SK-MEL-5 (cell line): ENCODE measurements around the gene LAMC1. TPM values are rescaled to one million over a fixed set of nuclear protein-coding genes. Genes with fewer than 3 reads are reported as not detected.

ENCODE experiments used
- DNase-seq: peaks from one replicate; pipeline ENCODE4 v3.0.0-alpha.2; 2016; ENCODE audit warnings: low read depth, low spot score
- in situ Hi-C: cut with HindIII; loops from 2 replicates; pipeline ENCODE4 v1.10.0; 2016; ENCODE audit warnings: low sequenced_read_pairs, high pct_unique_total_duplicates, low pct_unique_long_range_greater_than_20kb
- total RNA-seq: library from RNA; depleted of rRNA; stranded (reverse); fragments of >200 nt; shearing (Covaris generic); gene quantifications from 2 replicates; pipeline ENCODE4 v1.2.3, GENCODE V29; 2014

Gene LAMC1
- total RNA-seq, 1 experiment from 2014 or later = 114 TPM

DNA sequence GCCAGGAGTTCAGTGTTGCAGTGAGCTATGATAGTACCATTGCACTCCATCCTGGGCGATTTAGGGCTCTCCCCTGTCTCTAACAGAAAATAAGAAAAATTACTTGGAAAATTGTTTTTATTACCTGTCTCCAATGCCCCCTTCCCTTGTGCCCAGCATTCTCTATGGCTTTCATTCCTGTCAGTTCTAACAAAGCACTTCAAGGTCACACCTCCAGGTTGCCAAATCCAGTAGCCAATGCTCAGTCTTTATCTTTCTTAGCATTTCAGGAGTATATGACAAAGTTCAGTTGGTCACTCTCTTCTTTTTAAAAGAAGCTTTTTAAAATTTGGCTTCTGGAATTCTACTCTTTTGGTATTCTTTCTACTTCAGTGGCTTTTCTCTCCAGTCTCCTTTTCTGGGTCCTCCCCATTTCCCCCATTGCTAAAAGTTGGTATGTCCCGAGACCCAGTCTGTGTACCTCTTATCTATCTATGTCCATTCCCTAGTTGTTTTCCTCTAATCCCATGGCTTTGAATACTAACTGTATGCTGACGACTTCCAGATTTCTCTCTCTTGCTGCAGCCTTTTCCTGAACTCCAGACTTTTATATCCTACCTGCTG lies 69.9 kb downstream of the LAMC1 start:
- DNase-seq = no peak
- in situ Hi-C loops = no loop called here

DNA sequence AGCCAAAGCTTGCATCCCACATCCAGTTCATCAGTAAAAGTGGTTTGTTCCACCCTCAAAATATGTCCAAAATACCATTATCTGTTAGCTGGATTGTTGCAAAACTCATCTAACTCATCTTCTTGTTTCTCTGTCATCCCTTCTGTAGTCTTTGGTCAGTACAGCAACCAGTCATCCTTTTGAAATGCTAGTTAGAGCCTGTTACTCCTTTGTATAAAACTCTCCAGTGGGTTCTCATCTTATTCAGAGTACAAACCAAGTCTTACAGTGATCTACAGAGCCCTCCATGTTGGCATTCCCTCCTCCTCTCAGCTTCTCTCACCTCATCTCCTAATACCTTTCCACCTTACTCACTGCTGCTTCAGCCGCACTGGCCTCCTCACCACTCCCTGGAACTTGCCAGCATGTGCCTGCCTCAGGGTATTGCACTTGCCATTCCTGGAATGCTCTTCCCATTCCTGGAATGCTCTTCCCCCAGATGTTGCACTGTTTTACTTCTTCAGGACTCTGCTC lies 70.6 kb downstream of the LAMC1 start:
- in situ Hi-C loops = no loop called here
- DNase-seq = peak; percentile 64

DNA sequence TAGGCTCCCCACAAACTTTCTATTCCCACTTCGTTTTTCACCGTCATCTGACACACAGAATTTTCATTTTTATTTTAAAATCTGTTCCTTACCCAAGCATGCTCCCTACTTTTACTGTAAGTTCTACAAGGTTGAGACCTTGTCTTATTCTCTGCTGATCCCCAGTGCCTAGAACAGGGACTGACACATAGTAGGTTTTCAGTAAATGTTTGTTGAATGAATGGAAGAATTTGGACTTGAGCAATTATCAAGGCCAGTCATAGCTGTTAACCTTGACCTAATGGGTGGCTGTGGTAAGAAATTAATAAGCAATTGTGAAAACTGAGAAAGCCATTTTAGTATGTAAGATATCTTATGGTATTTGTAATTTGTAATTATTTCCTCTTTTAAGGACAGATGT lies 71.1 kb downstream of the LAMC1 start:
- DNase-seq = no peak
- in situ Hi-C loops = no loop called here

DNA sequence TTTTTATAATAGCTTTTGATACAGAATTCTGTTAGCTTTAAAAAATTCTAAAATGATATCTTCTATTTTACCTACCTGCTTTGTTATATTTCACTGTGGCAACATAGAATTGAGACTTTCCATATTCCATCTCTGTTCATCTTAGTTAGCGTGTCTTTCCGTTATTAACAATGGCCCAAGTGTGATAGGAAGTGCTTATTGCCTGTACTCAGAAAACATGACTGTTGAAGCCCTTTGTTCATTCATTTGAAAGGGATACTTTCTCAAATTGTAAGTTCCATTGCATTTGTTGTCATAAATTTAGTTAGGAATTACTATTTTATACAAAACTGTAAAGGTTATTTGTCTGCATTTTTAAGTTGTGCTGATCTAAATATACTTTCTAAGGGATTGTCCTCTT lies 73.1 kb downstream of the LAMC1 start:
- in situ Hi-C loops = no loop called here
- peak; percentile 68 for DNase-seq

DNA sequence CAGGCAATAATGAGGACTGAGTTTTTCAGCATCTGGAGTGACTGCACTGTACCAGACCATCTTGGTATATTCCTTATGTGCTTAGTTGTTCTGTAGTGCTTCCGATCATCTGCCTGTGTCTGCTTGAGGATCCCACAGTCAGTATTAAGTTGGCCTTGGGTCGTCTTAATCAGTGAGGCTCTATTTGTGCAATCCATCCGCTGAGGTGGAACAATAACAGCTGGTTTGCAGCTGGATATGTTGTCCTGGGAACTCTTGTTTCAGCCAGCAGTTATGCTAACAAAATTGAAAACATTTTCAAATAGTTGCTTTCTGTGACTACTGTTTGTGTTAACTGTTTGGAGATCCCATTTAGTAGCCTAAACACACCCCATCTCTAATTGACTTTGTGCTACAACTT lies 73.7 kb downstream of the LAMC1 start:
- in situ Hi-C loops = no loop called here

DNA sequence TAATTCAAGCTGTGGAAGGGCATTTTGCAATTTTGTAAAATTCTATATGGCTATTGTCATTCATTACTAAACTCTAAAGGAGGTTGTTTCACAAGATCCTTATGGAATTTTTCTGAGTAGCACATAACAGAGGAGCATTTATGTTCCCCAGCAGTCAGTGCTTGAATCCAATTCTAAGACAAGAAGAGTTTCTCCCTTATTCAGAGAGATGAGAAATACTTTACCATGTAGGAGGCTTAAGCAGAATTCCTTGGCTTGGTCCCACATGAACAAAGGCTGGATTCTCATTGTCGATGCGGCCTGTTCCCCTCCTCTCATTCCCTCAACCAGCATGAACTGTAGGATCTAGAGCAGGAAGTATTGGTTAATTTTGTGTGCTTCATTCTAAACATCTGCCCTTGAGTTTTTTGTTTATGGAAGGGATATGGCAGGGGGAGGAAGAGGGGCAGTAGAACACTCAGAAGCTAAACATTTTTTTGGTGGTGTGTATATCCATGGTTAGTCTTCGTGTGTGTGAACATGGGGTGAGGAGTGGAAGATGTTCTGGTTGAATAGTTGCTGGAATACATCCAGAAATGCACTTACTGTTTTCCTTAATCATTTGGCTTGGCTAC lies 74.3 kb downstream of the LAMC1 start:
- in situ Hi-C loops = no loop called here
- peak; percentile 95 for DNase-seq

More for the DNA sequence above, 73.7 kb downstream of the LAMC1 start:
- peak; percentile 58 for DNase-seq

DNA sequence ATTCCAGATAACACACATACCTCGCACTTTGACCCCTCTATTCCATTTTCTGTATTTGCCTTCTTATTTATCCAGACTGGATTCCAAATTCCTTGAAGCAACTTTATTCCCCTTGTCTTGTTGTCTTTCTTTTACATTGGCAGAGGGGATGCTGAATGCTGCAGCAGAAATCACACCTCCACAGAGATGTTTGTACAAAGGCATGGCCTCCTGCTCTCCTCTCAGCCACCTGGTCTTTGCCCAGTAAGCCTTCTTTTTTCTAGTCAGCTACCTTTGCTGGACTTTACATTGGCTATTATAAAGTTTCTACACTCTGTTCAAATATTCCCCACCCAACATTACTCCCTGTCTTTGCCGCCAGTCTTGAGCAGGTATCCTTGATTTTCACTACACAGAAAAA lies 75.1 kb downstream of the LAMC1 start:
- in situ Hi-C loops = no loop called here
- no peak for DNase-seq

DNA sequence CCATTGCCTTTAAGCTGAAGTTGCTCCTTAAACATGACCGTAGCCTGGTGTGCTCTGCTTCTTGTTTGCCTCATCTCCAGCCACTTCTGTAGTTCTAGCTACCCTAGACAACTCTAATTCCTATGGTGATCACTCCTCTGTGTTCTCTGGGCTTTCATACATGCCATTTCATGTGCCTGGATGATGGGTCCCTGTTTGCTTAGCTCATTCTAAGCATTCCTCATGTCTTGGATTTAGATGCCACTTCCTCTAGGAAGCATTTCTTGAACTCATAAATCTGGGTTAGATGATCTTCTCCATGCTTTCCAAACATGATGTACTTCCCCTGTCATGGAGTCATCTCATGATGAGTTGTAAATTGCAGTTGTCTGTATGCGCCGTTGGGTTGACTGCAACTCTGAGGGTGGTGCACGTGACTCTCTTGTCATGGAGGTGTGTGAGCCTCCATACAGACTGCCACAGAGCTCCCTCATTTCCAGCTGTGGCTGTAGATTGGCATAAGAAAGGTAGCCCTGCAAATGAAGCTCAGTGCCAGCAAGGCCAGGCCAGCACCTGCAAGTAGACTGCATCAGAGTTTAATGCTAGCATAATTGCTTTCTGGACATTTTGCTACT lies 77.2 kb downstream of the LAMC1 start:
- in situ Hi-C loops = no loop called here
- DNase-seq = no peak

DNA sequence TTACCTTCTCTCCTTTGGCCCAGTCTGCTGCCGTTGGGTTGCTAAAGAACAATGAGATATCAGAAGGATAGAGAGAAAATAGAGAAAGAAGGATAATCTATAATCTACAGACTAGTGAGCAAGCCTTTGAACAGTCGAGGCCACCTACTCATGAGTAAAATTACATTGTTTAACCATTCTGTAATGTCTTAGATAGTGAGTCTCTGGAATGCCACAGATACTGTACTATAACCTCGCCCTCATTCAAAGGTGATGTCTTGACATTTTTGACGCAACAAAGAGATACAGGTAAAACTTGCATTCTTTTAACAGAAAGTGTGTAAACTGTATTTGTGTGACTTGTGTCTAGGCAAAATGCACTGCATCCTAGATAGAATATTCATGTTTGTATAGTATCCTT lies 77.9 kb downstream of the LAMC1 start:
- in situ Hi-C loops = no loop called here
- no peak for DNase-seq

DNA sequence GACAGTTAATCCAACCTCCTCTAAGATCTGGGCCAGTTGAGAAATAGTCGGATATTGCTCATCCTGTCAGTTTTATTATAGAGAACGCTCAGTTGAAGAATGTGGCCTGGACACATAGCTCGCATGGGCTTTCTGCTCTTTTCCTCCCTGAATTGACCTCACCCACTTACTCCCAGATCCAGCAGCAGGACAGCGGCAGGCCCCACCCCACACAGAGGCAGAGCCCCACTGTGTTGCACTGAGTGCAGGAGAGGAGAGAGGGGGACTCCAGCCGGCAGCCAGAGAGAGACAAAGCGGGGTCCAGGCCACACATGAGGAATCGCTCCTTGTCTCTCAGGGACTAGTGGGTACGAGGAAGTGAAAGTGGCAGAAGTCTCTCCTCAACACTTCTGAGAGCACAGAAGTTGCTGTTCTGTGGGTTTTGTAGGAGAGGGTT lies 78.6 kb downstream of the LAMC1 start:
- in situ Hi-C loops = no loop called here
- DNase-seq = no peak

DNA sequence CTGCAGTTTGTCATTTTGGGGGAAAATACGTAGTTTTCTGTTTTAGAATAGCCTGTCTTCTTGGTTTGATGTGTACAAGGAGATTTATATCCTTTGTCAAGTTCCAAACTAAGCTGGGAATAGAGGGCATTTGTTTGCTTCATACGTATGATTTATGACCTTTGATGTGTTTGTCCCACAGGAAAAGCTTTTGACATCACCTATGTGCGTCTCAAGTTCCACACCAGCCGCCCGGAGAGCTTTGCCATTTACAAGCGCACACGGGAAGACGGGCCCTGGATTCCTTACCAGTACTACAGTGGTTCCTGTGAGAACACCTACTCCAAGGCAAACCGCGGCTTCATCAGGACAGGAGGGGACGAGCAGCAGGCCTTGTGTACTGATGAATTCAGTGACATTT lies 79.9 kb downstream of the LAMC1 start:
- no peak for DNase-seq
- in situ Hi-C loops = no loop called here

DNA sequence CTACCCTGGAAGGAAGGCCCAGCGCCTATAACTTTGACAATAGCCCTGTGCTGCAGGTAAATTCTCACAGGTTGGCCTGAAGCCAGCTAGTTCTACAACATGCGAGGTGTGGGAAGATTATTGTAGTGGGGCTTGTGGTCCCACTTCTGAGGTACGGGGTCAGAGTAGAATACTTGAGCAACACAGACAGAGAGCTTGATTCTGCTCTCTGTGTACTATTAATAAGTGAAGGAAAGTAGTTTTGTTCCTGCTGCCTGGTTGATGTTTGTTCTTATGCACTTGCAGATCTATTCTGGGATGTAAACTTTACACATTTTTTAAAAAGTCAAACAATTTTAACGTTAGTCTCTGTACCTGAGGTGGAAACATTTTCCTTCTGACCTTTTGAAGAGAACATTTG lies 80.4 kb downstream of the LAMC1 start:
- in situ Hi-C loops = no loop called here
- no peak for DNase-seq

DNA sequence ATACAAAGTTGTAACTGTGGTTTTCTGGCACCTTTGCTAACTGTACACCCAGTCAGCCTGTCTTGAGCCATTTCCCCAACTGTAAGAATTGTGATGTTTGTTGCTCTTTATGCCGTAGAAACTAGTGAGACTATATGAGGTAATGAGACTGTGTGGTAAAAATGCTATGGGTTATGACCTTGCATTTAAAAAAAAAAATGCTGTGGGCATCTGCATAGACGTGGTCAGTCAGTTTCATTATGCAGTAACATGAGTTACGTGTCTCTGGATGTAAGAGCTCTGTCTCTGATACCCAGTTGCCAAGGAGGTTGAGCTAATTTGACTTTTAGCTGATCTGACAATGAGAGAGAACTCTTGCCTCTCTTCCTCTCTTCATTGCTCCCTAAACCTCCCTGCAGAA lies 82.2 kb downstream of the LAMC1 start:
- in situ Hi-C loops = no loop called here
- no peak for DNase-seq

DNA sequence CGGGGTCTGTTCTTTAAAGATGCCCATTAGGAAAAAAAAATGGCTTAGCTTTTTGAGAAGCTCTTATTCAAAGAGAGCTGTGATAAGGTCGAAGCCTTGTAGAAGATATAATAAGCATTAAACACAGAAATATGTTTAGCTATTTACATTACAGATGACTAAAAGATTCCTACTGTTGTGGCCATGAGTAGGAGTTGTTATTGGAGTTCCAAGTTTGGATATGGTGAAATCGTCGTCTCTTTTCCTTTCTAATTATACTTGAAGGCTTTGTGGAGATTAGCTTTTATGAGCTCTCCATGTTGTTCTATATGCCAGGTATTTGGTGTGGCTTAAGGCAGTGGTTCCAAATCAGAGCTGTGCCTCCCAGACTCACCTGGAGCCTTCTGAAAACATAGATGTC lies 82.9 kb downstream of the LAMC1 start:
- in situ Hi-C loops = no loop called here
- no peak for DNase-seq

DNA sequence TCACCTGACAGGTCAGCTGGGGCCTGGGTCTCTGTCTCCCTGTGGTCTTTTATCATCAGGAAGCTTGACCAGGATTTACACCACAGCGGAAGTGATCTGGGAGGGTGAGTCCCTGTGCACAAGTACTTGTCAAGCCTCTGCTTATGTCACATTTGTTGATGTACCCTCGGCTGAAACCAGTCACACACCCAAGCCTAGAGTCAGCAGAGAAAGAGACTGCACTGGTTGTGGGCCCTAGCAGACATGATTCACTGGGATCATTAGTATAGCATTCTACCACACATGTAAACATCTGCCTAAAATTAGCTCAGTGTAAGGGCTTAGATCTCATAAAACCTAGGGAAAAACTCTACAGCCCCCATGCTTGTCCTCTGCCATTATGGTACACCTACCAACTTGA lies 83.5 kb downstream of the LAMC1 start:
- in situ Hi-C loops = no loop called here
- DNase-seq = no peak

DNA sequence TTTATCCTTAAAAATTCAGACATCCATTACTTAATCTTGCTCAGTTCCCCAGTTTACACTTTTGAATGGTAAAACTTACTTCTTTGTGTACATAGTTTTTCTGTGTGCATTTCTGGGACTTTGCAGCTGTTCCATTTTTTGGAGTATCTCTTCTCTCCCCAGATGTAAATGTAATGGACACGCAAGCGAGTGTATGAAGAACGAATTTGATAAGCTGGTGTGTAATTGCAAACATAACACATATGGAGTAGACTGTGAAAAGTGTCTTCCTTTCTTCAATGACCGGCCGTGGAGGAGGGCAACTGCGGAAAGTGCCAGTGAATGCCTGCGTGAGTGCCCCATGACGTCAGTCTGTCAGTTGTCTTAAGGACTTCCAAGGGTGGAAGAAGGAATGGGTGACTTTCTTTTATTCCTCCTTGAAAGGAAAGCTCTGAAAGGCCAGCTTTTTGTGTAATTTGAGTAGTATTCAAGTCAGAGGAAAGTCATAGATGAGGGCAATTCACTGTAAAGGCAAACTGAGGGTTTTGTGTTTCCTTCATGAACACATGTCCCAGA lies 87.2 kb downstream of the LAMC1 start:
- peak; percentile 35 for DNase-seq
- in situ Hi-C loops = no loop called here

DNA sequence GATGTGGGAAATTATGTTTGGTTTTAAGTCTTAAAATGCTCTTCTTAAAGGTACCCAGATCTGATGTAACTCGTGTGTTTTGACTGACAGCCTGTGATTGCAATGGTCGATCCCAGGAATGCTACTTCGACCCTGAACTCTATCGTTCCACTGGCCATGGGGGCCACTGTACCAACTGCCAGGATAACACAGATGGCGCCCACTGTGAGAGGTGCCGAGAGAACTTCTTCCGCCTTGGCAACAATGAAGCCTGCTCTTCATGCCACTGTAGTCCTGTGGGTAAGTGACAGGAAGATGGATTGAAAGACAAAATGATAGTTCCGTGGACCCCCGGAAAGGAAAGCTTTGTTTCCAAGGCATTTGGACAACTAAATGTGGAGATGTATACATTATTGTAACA lies 91.2 kb downstream of the LAMC1 start:
- no peak for DNase-seq
- in situ Hi-C loops = no loop called here

DNA sequence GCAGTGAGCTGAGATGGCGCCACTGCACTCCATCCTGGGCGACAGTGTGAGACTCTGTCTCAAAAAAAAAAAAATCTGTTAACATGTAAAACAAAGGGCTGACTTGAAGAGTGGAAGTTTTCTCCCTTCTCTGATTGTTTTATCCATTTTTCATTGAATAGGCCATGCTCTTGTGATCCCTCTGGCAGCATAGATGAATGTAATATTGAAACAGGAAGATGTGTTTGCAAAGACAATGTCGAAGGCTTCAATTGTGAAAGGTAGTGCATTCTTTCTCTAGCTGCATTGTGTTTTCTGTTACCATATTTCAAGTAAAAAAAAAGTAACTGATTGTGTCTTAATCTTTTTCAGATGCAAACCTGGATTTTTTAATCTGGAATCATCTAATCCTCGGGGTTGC lies 93.2 kb downstream of the LAMC1 start:
- DNase-seq = no peak
- in situ Hi-C loops = no loop called here

DNA sequence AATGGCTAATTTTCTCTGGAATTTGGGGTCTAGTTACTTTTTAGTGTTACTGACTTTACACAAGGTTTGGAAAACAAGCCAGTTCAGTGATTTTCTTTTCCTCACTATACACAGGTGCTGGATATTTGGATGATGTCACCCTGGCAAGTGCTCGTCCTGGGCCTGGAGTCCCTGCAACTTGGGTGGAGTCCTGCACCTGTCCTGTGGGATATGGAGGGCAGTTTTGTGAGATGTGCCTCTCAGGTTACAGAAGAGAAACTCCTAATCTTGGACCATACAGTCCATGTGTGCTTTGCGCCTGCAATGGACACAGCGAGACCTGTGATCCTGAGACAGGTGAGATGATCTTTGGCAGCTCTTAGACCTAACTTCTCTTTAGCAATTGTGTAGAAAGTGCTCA lies 98.4 kb downstream of the LAMC1 start:
- in situ Hi-C loops = no loop called here

More for the DNA sequence above, 98.4 kb downstream of the LAMC1 start:
- no peak for DNase-seq
